Activated T-helper 9 cell treated with anti-CD3 and anti-CD28 coated beads, Interleukin-2, amount 50 U/mL, for 16 hours (primary cell): ENCODE data around the gene RMRP.

Experiments used
- DNase-seq: peaks from one replicate; pipeline ENCODE4 v3.0.0-alpha.2; 2020; ENCODE audit warnings: low read depth

The RMRP gene

GRCh38 chr9:35686222-35687203, 28.7 kb upstream of the RMRP start:
- no peak for DNase-seq

DNA sequence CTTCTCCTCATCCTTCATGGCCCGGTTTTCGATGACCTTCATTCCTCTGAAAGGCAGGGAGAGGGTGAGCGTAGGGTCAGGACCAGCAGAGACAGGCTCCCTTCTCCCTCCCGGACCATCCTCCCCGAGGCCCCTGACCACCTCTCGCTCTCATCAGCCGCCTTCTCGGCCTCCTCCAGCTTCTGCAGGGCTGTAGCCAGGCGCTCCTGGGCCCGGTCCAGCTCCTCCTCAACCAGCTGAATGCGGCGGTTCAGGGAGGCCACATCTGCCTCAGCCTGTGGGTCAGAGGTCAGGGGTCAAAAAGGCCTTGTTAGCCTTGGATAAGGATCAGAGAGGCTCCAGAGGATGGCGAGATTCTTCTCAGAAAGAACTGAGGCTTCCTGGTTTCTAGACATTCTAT, 27.7 kb upstream of the RMRP start:
- DNase-seq, result no peak

GRCh38 chr9:35684921-35685320, 27.1 kb upstream of the RMRP start:
- no peak for DNase-seq

GRCh38 chr9:35683323-35683722, 25.5 kb upstream of the RMRP start:
- no peak for DNase-seq

- no peak for DNase-seq
These were observed 24.9 kb upstream of the RMRP start for GRCh38 chr9:35682520-35683315.

GRCh38 chr9:35682051-35682450, 24.2 kb upstream of the RMRP start:
- no peak for DNase-seq

GRCh38 chr9:35681341-35682002, 23.7 kb upstream of the RMRP start:
- DNase-seq, result no peak

GRCh38 chr9:35680331-35681105, 22.7 kb upstream of the RMRP start:
- DNase-seq, result no peak

- no peak for DNase-seq
These were observed 22.0 kb upstream of the RMRP start for GRCh38 chr9:35679766-35680330.

- no peak for DNase-seq
These were observed 21.3 kb upstream of the RMRP start for GRCh38 chr9:35679091-35679490.

DNA sequence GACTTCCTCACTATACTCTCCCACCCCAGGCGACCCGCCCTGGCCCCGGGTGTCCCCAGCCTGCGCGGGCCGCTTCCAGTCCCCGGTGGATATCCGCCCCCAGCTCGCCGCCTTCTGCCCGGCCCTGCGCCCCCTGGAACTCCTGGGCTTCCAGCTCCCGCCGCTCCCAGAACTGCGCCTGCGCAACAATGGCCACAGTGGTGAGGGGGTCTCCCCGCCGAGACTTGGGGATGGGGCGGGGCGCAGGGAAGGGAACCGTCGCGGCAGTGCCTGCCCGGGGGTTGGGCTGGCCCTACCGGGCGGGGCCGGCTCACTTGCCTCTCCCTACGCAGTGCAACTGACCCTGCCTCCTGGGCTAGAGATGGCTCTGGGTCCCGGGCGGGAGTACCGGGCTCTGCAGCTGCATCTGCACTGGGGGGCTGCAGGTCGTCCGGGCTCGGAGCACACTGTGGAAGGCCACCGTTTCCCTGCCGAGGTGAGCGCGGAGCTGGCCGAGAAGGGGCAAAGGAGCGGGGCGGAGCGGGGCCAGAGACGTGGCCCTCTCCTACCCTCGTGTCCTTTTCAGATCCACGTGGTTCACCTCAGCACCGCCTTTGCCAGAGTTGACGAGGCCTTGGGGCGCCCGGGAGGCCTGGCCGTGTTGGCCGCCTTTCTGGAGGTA, 18.0 kb upstream of the RMRP start:
- no peak for DNase-seq

- DNase-seq, result no peak
These were observed 17.4 kb upstream of the RMRP start for GRCh38 chr9:35675204-35675603.

DNA sequence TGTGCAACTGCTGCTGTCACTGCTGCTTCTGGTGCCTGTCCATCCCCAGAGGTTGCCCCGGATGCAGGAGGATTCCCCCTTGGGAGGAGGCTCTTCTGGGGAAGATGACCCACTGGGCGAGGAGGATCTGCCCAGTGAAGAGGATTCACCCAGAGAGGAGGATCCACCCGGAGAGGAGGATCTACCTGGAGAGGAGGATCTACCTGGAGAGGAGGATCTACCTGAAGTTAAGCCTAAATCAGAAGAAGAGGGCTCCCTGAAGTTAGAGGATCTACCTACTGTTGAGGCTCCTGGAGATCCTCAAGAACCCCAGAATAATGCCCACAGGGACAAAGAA, 16.2 kb upstream of the RMRP start:
- no peak for DNase-seq

- no peak for DNase-seq
These were observed 15.6 kb upstream of the RMRP start, which contains the start of gene CA9 for GRCh38 chr9:35673132-35674024. CA9 (plus strand) TSS chr9:35673928; CDS start chr9:35673960, 32 bp downstream.

- no peak for DNase-seq
These were observed 11.7 kb upstream of the RMRP start for GRCh38 chr9:35669331-35670145.

DNA sequence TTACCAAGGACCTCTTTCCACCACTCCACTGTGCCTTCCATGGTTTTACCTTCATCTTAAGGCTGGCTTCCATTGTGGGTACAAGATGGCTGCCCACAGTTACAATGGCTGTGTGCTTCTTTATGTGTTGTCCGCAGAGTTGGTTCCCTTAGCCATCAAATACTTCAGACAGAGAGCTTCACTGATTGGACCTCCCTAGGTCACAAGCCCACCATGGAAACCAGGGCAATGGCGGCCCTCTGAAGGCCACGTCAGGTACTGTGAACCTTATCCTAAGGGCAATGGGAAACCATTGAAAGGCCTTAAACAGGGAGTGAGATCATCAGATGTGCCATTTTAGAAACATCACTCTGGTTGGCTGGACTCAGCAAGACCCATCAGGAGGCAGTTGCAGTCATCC, 10.1 kb upstream of the RMRP start:
- no peak for DNase-seq

DNA sequence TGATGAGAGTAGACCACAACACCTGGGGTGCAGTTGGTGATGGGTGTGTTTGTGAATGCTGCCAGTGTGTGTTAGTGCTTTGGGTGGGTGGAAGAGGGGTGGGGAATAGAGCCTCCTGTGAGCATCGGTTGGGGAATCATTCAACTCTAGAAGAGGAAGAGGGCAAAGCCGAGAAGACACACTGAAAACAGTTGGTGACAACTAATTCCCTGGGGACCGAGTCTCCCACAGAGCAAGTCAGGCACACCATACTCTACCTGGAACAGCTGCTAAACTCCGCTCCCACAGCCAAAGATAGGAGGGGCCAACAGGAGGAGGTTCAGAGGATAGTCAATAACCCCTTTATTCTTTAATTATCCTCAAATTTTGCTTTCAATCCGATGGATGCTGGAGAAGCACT, 8.7 kb upstream of the RMRP start:
- no peak for DNase-seq

GRCh38 chr9:35666045-35666444, 8.2 kb upstream of the RMRP start:
- no peak for DNase-seq

DNA sequence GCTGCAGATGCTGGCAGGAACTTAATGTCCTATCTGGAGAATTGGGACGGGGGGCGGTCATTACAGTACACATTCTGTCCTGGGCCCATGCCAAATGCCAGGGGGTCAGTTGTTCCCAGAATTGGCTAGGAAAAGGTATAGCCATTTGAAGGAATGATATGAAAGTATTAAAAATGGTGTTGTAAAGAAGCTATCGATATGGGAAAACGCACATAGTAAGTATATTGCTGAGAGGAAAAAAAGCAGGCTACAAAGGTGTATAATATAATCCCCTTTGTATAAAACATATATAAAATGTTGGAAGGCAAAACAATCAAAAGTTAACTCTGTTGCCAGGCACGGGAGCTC, 7.6 kb upstream of the RMRP start:
- no peak for DNase-seq
